ENCODE data around the gene LMX1A.

LMX1A gene

DNA sequence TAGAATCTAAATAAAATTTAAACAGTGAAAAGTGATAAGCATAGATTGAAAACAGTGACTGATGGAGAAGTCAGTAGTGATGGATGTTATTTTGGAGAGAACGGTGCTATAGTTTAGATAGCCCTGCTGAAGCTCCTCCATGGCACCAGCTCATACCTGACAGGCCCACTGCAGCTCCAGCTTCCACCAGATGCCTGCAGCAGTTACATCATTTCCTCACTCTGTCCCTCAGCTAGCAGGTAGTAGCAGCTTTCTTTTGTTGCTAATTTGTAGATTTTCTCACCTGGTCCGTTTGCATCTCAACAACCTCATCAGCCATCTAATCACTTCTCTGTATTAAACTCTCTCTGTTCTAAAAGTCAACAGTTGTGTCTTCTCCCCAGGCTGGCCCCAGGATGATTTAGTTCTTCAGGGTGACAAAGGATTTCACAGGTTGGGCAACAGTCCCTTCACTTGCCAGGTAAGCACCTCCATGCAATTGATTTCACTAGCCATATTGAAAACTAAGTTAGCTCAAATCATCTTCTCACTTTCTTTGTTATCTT, 128.3 kb downstream of the LMX1A start:
- TF ChIP-seq, protein P1, sequence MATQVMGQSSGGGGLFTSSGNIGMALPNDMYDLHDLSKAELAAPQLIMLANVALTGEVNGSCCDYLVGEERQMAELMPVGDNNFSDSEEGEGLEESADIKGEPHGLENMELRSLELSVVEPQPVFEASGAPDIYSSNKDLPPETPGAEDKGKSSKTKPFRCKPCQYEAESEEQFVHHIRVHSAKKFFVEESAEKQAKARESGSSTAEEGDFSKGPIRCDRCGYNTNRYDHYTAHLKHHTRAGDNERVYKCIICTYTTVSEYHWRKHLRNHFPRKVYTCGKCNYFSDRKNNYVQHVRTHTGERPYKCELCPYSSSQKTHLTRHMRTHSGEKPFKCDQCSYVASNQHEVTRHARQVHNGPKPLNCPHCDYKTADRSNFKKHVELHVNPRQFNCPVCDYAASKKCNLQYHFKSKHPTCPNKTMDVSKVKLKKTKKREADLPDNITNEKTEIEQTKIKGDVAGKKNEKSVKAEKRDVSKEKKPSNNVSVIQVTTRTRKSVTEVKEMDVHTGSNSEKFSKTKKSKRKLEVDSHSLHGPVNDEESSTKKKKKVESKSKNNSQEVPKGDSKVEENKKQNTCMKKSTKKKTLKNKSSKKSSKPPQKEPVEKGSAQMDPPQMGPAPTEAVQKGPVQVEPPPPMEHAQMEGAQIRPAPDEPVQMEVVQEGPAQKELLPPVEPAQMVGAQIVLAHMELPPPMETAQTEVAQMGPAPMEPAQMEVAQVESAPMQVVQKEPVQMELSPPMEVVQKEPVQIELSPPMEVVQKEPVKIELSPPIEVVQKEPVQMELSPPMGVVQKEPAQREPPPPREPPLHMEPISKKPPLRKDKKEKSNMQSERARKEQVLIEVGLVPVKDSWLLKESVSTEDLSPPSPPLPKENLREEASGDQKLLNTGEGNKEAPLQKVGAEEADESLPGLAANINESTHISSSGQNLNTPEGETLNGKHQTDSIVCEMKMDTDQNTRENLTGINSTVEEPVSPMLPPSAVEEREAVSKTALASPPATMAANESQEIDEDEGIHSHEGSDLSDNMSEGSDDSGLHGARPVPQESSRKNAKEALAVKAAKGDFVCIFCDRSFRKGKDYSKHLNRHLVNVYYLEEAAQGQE (IDR thresholded peaks at IDR 0.05; ENCODE audit: low read depth) = no peak
- TF ChIP-seq TCF12 (IDR thresholded peaks at IDR 0.05; ENCODE audit: low read depth) = no peak
- no peak for TF ChIP-seq NFIC (IDR thresholded peaks at IDR 0.05)
- TF ChIP-seq, protein P2, sequence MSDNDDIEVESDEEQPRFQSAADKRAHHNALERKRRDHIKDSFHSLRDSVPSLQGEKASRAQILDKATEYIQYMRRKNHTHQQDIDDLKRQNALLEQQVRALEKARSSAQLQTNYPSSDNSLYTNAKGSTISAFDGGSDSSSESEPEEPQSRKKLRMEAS (IDR thresholded peaks at IDR 0.05) = no peak
- TF ChIP-seq ZBTB7A (IDR thresholded peaks at IDR 0.05; ENCODE audit: low read depth) = no peak
- no peak for TF ChIP-seq EP300 (IDR thresholded peaks at IDR 0.05; ENCODE audit: borderline replicate concordance)
- no peak for TF ChIP-seq TAF1 (IDR thresholded peaks at IDR 0.05; ENCODE audit: low read depth)
- TF ChIP-seq, protein P3, sequence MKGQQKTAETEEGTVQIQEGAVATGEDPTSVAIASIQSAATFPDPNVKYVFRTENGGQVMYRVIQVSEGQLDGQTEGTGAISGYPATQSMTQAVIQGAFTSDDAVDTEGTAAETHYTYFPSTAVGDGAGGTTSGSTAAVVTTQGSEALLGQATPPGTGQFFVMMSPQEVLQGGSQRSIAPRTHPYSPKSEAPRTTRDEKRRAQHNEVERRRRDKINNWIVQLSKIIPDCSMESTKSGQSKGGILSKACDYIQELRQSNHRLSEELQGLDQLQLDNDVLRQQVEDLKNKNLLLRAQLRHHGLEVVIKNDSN (IDR thresholded peaks at IDR 0.05) = no peak
- TF ChIP-seq EGR1 (IDR thresholded peaks at IDR 0.05) = no peak
- no peak for TF ChIP-seq RAD21 (IDR thresholded peaks at IDR 0.05; ENCODE audit: low read depth)
- TF ChIP-seq CREB1 (IDR thresholded peaks at IDR 0.05; ENCODE audit: low read depth) = no peak
- no peak for TF ChIP-seq CEBPB (IDR thresholded peaks at IDR 0.05)
- TF ChIP-seq YY1 (IDR thresholded peaks at IDR 0.05; ENCODE audit: low read depth) = no peak
- no peak for TF ChIP-seq FOXM1 (IDR thresholded peaks at IDR 0.05; ENCODE audit: borderline replicate concordance, low read depth)
- no peak for TF ChIP-seq TEAD4 (IDR thresholded peaks at IDR 0.05)

DNA sequence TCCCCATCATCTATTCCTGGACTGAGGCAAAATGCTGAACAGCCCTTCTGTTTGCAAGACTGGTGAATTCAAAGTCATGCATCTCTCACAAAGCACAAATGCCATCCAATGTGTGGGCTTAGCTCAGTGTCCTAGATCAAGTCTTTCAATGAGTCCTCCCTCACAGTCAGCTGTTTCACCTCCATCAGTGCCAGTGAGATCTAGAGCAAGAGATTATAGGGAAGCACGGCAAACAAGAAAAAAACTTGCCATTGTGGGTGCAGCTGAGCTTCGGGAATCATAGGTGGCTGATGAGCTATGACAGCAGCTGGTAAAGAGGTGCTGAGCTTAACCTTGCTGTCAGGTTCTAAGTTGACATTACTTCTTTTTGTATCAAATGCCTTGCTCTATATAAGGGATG, 130.2 kb downstream of the LMX1A start:
- TF ChIP-seq, protein P2 (IDR thresholded peaks at IDR 0.05) = no peak
- no peak for TF ChIP-seq EP300 (IDR thresholded peaks at IDR 0.05; ENCODE audit: borderline replicate concordance)
- TF ChIP-seq ZBTB7A (IDR thresholded peaks at IDR 0.05; ENCODE audit: low read depth) = no peak
- TF ChIP-seq CREB1 (IDR thresholded peaks at IDR 0.05; ENCODE audit: low read depth) = no peak
- no peak for TF ChIP-seq TAF1 (IDR thresholded peaks at IDR 0.05; ENCODE audit: low read depth)
- TF ChIP-seq TEAD4 (IDR thresholded peaks at IDR 0.05) = no peak
- TF ChIP-seq YY1 (IDR thresholded peaks at IDR 0.05; ENCODE audit: low read depth) = no peak
- TF ChIP-seq CEBPB (IDR thresholded peaks at IDR 0.05) = no peak
- no peak for TF ChIP-seq EGR1 (IDR thresholded peaks at IDR 0.05)
- no peak for TF ChIP-seq TCF12 (IDR thresholded peaks at IDR 0.05; ENCODE audit: low read depth)
- TF ChIP-seq RAD21 (IDR thresholded peaks at IDR 0.05; ENCODE audit: low read depth) = no peak
- TF ChIP-seq FOXM1 (IDR thresholded peaks at IDR 0.05; ENCODE audit: borderline replicate concordance, low read depth) = no peak
- TF ChIP-seq, protein P3 (IDR thresholded peaks at IDR 0.05) = no peak
- TF ChIP-seq NFIC (IDR thresholded peaks at IDR 0.05) = no peak

DNA sequence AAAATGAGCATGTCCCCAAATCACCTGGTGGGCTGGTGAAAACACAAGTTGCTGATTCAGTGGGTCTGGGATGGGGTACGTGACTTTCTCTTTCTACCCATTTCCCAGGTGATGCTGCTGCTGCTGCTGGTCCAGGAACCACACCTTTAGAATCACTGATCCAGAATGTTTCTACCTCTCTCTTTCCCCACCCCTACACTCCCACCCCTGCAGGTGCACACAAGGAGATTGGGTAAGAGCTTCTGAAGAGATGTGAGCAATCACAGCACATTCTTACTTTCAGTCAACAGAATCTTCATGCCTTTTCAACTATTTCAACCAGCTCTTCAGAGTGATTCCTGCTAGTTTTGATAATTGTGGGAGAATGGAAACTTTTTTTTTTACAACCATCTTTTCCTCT, 130.9 kb downstream of the LMX1A start:
- TF ChIP-seq CREB1 (IDR thresholded peaks at IDR 0.05; ENCODE audit: low read depth) = no peak
- TF ChIP-seq TCF12 (IDR thresholded peaks at IDR 0.05; ENCODE audit: low read depth) = no peak
- TF ChIP-seq EP300 (IDR thresholded peaks at IDR 0.05; ENCODE audit: borderline replicate concordance) = no peak
- TF ChIP-seq FOXM1 (IDR thresholded peaks at IDR 0.05; ENCODE audit: borderline replicate concordance, low read depth) = no peak
- TF ChIP-seq EGR1 (IDR thresholded peaks at IDR 0.05) = no peak
- TF ChIP-seq, protein P2 (IDR thresholded peaks at IDR 0.05) = no peak
- no peak for TF ChIP-seq CEBPB (IDR thresholded peaks at IDR 0.05)
- TF ChIP-seq, protein P3 (IDR thresholded peaks at IDR 0.05) = no peak
- no peak for TF ChIP-seq TEAD4 (IDR thresholded peaks at IDR 0.05)
- TF ChIP-seq TAF1 (IDR thresholded peaks at IDR 0.05; ENCODE audit: low read depth) = no peak
- no peak for TF ChIP-seq ZBTB7A (IDR thresholded peaks at IDR 0.05; ENCODE audit: low read depth)
- no peak for TF ChIP-seq RAD21 (IDR thresholded peaks at IDR 0.05; ENCODE audit: low read depth)
- TF ChIP-seq YY1 (IDR thresholded peaks at IDR 0.05; ENCODE audit: low read depth) = no peak
- TF ChIP-seq NFIC (IDR thresholded peaks at IDR 0.05) = no peak
- TF ChIP-seq, protein P1 (IDR thresholded peaks at IDR 0.05; ENCODE audit: low read depth) = no peak

DNA sequence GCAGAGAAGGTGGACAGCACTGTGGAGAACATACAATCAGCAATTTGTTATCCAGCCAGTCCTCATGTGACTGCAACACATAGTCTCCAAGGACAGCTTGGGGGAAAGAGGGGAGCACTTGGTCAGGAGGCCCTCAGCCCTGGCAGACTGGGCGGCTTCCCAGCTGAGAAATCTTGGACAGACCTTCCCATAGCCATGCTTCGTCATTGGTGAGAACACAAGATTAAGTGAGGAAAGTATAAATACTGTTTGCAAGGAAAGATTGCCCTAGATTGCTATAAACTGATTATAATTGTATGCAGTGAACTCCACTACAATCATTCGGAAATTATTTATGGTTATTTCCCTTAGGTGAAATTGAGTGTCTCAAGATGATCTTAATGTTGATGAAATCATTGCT, 131.5 kb downstream of the LMX1A start:
- TF ChIP-seq EGR1 (IDR thresholded peaks at IDR 0.05) = no peak
- TF ChIP-seq TCF12 (IDR thresholded peaks at IDR 0.05; ENCODE audit: low read depth) = no peak
- no peak for TF ChIP-seq RAD21 (IDR thresholded peaks at IDR 0.05; ENCODE audit: low read depth)
- no peak for TF ChIP-seq NFIC (IDR thresholded peaks at IDR 0.05)
- TF ChIP-seq, protein P3 (IDR thresholded peaks at IDR 0.05) = no peak
